Panc1 (cell line): ENCODE measurements around the gene APLP1. TPM values are rescaled to one million over a fixed set of nuclear protein-coding genes. Genes with fewer than 3 reads are reported as not detected.

Source experiments
- ATAC-seq: fragments of 200-7000 bp; cut with Tn5 transposase; 2 replicates; pipeline ENCODE4 v1.9.1; 2020; ENCODE audit warnings: mild to moderate bottlenecking, moderate library complexity
- BruUV-seq: library from RNA; stranded (reverse); fragments of 400-500 nt; replicated peaks from 2 replicates; lab custom pipeline; 2021; lab: Mats Ljungman, UMichigan
- CTCF ChIA-PET: fragments of 300-600 bp; sonication (Branson Sonifier 250); formaldehyde crosslinking; loops from one replicate; lab custom pipeline; 2022; ENCODE audit warnings: antibody characterized with exemption; lab: Charles Lee
- POLR2A ChIA-PET: fragments of 300-600 bp; sonication (Branson Sonifier 250); formaldehyde crosslinking; loops from one replicate; lab custom pipeline; 2022; ENCODE audit warnings: antibody characterized with exemption; lab: Charles Lee
- DNase-seq: peaks from one replicate; pipeline ENCODE4 v3.0.0-alpha.2; 2010; ENCODE audit warnings: low read depth, low spot score
- H3K27ac ChIP-seq: 2 replicates; pipeline ENCODE4 v1.5.1; 2011; ENCODE audit warnings: mild to moderate bottlenecking, low read length, inconsistent platforms
- H3K27me3 ChIP-seq: fragments of 200-500 bp; sonication (Bioruptor generic); 2 replicates; pipeline ENCODE4 v1.6.0; 2014; ENCODE audit warnings: low read length, inconsistent platforms; ENCODE audit not compliant: control insufficient read depth, insufficient read depth
- H3K36me3 ChIP-seq: fragments of 200-500 bp; sonication (Bioruptor generic); 2 replicates; pipeline ENCODE4 v1.5.1; 2014; ENCODE audit warnings: inconsistent platforms, mild to moderate bottlenecking, low read length, moderate library complexity; ENCODE audit not compliant: control insufficient read depth, insufficient read depth
- H3K4me1 ChIP-seq: 2 replicates; pipeline ENCODE4 v1.5.1; 2011; ENCODE audit warnings: inconsistent platforms, mild to moderate bottlenecking, low read length, moderate library complexity; ENCODE audit not compliant: control insufficient read depth, insufficient read depth
- H3K4me3 ChIP-seq, 2 experiments: 2 replicates each; pipeline ENCODE4 v1.5.1; 2011 to 2012; ENCODE audit warnings: low read depth in 2 of 2, low read length in 2 of 2, mild to moderate bottlenecking in 2 of 2, inconsistent platforms in 1 of 2, moderate library complexity in 1 of 2
- H3K9me3 ChIP-seq: fragments of 200-500 bp; sonication (Bioruptor generic); 2 replicates; pipeline ENCODE4 v1.5.1; 2014; ENCODE audit warnings: low read depth, mild to moderate bottlenecking, inconsistent platforms, low read length, moderate library complexity; ENCODE audit not compliant: control insufficient read depth, insufficient read depth
- POLR2AphosphoS5 ChIP-seq: IDR thresholded peaks from 2 replicates; pipeline ENCODE4 v1.6.1; 2012; ENCODE audit warnings: mild to moderate bottlenecking, low read depth, low read length, moderate library complexity
- SIN3A ChIP-seq: IDR thresholded peaks from 2 replicates; pipeline ENCODE4 v1.6.1; 2012; ENCODE audit warnings: low read depth, mild to moderate bottlenecking, low read length, moderate library complexity, borderline replicate concordance; ENCODE audit not compliant: insufficient read depth
- TCF7L2 ChIP-seq: IDR thresholded peaks from 2 replicates; pipeline ENCODE4 v1.6.1; 2011; ENCODE audit warnings: mild to moderate bottlenecking, low read depth, low read length, inconsistent platforms
- in situ Hi-C: cut with HindIII; loops from 2 replicates; pipeline ENCODE4 v1.10.0; 2016; ENCODE audit warnings: low sequenced_read_pairs, low pct_unique_long_range_greater_than_20kb
- intact Hi-C: fragments of 100-400 bp; cut with micrococcal nuclease; formaldehyde crosslinking; loops from one replicate; pipeline ENCODE4 v1.10.0; 2022; ENCODE audit not compliant: unreplicated experiment
- total RNA-seq: library from RNA; stranded (reverse); gene quantifications from one replicate; pipeline ENCODE4 v1.2.1, GENCODE V29; 2021; ENCODE audit not compliant: unreplicated experiment
- TF ChIP-seq, protein P1 (sequence below): fragments of 450-650 bp; IDR thresholded peaks from 2 replicates; pipeline ENCODE4 v1.5.1; 2017; ENCODE audit warnings: mild to moderate bottlenecking
- TF ChIP-seq, protein P2 (sequence below), 2 experiments: IDR thresholded peaks; 2 replicates each; pipeline ENCODE4 v1.6.1; 2011 to 2012; ENCODE audit warnings: low read depth in 2 of 2, control low read depth in 1 of 2, low read length in 1 of 2, mild to moderate bottlenecking in 1 of 2, moderate library complexity in 1 of 2; ENCODE audit not compliant: insufficient read depth in 1 of 2

Gene APLP1
- total RNA-seq, 1 experiment from 2014 or later: 74.6 TPM

DNA sequence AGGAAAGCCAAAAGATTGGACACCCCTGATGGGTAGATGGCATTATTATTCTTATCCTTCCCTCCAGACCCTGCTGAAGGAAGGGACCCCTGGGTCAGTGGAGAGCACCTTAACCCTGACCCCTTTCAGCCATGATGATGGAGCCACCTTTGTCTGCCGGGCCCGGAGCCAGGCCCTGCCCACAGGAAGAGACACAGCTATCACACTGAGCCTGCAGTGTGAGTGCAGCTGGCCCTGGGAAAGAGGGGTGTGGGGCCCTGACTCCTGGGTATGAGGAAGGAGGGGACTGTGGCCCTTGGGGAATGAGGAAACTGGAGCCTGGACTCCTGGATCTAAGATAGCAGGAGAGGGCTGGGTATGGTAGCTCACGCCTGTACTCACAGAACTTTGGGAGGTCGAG lies 9.0 kb upstream of the APLP1 start:
- Histone ChIP-seq H3K4me3 (no peak overlapping the region), H3K36me3 (no peaks in the 10 kb centered on the region), H3K9me3 (no peaks in the 10 kb centered on the region), H3K27ac (no peak overlapping the region), H3K4me1 (peaks cover 6% of the 10 kb centered on the region; the same call in 1 of the 2 replicates), H3K27me3 (no peaks in the 10 kb centered on the region)
- ChIA-PET CTCF (interaction anchor here (0.7 kb wide), 1 partner anchor 247 kb away, joined by 3 read pairs; no protein-coding TSS in a partner anchor), POLR2A (no interaction called here)
- in situ Hi-C loops: loop anchor here (10.0 kb wide), 1 partner anchor 55 kb away; no protein-coding TSS in a partner anchor
- TF ChIP-seq, protein P1, sequence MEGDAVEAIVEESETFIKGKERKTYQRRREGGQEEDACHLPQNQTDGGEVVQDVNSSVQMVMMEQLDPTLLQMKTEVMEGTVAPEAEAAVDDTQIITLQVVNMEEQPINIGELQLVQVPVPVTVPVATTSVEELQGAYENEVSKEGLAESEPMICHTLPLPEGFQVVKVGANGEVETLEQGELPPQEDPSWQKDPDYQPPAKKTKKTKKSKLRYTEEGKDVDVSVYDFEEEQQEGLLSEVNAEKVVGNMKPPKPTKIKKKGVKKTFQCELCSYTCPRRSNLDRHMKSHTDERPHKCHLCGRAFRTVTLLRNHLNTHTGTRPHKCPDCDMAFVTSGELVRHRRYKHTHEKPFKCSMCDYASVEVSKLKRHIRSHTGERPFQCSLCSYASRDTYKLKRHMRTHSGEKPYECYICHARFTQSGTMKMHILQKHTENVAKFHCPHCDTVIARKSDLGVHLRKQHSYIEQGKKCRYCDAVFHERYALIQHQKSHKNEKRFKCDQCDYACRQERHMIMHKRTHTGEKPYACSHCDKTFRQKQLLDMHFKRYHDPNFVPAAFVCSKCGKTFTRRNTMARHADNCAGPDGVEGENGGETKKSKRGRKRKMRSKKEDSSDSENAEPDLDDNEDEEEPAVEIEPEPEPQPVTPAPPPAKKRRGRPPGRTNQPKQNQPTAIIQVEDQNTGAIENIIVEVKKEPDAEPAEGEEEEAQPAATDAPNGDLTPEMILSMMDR: no peak
- TF ChIP-seq TCF7L2: no peak
- TF ChIP-seq, protein P2, sequence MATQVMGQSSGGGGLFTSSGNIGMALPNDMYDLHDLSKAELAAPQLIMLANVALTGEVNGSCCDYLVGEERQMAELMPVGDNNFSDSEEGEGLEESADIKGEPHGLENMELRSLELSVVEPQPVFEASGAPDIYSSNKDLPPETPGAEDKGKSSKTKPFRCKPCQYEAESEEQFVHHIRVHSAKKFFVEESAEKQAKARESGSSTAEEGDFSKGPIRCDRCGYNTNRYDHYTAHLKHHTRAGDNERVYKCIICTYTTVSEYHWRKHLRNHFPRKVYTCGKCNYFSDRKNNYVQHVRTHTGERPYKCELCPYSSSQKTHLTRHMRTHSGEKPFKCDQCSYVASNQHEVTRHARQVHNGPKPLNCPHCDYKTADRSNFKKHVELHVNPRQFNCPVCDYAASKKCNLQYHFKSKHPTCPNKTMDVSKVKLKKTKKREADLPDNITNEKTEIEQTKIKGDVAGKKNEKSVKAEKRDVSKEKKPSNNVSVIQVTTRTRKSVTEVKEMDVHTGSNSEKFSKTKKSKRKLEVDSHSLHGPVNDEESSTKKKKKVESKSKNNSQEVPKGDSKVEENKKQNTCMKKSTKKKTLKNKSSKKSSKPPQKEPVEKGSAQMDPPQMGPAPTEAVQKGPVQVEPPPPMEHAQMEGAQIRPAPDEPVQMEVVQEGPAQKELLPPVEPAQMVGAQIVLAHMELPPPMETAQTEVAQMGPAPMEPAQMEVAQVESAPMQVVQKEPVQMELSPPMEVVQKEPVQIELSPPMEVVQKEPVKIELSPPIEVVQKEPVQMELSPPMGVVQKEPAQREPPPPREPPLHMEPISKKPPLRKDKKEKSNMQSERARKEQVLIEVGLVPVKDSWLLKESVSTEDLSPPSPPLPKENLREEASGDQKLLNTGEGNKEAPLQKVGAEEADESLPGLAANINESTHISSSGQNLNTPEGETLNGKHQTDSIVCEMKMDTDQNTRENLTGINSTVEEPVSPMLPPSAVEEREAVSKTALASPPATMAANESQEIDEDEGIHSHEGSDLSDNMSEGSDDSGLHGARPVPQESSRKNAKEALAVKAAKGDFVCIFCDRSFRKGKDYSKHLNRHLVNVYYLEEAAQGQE (IDR thresholded peaks at IDR 0.05; ENCODE audit: insufficient read depth in 1 of 2, low read depth in 2 of 2, low read length in 1 of 2): no peak
- TF ChIP-seq POLR2AphosphoS5: no peak
- TF ChIP-seq SIN3A: no peak
- intact Hi-C loops: no loop called here
- DNase-seq (no peak), ATAC-seq (no peak)
- no TSS peak for BruUV-seq

DNA sequence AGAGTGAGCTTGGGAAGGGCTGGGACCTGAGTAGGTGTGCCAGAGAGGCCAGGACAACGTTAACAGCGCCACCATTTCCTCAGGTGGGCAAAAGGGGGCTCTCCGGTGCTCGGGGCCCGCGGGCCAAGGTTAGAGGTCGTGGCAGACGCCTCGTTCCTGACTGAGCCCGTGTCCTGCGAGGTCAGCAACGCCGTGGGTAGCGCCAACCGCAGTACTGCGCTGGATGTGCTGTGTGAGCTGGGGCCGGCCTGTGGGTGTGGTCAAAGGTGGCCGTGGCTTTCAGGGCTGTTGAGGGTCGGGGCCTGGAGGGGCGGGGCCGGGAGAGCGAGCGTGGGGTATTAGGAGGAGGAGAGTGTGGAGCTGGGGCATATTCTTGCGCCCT lies 7.9 kb upstream of the APLP1 start:
- H3K36me3 ChIP-seq: no peaks in the 10 kb centered on the region
- intact Hi-C loops (no loop called here), in situ Hi-C loops (no loop called here)
- H3K4me3 ChIP-seq: no peak overlapping the region
- TF ChIP-seq POLR2AphosphoS5 (no peak), TCF7L2 (no peak), SIN3A (no peak)
- TF ChIP-seq, protein P1: no peak
- TF ChIP-seq, protein P2 (IDR thresholded peaks at IDR 0.05; ENCODE audit: insufficient read depth in 1 of 2, low read depth in 2 of 2, low read length in 1 of 2): no peak
- ATAC-seq (no peak), DNase-seq (no peak)
- no TSS peak for BruUV-seq
- no peaks in the 10 kb centered on the region for H3K27me3 ChIP-seq
- H3K9me3 ChIP-seq: no peaks in the 10 kb centered on the region
- H3K27ac ChIP-seq: no peak overlapping the region
- CTCF ChIA-PET: no interaction called here
- POLR2A ChIA-PET: no interaction called here
- H3K4me1 ChIP-seq: peaks cover 6% of the 10 kb centered on the region; the same call in 1 of the 2 replicates
